GM12874 (cell line): ENCODE measurements around the gene CSGALNACT2.

ENCODE experiments used
- TF ChIP-seq, protein P1 (sequence below): IDR thresholded peaks from 2 replicates; pipeline ENCODE4 v1.5.1; 2011; ENCODE audit warnings: low read depth, mild to moderate bottlenecking, control low read depth, low read length, moderate library complexity; ENCODE audit not compliant: insufficient read depth

CSGALNACT2 gene

DNA sequence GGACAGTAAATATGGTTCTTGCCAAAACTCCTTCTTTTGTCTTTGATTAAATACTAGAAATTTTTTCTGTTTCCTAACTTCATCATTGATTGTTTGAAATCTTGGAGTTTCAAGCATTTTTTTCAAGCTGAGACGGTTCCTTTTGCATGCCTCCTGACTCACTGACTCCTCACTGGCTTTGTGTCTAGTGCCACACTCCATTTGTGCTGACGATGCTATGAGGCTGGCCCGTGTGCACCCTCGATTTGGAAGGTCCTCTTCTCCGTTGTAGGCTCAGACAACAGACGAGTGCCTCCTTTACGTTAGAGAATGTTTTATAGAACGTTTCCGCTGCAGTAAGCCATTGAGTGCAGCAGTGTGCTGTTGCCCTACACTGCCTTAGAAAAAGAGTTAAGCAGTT lies 10.8 kb upstream of the CSGALNACT2 start:
- TF ChIP-seq, protein P1, sequence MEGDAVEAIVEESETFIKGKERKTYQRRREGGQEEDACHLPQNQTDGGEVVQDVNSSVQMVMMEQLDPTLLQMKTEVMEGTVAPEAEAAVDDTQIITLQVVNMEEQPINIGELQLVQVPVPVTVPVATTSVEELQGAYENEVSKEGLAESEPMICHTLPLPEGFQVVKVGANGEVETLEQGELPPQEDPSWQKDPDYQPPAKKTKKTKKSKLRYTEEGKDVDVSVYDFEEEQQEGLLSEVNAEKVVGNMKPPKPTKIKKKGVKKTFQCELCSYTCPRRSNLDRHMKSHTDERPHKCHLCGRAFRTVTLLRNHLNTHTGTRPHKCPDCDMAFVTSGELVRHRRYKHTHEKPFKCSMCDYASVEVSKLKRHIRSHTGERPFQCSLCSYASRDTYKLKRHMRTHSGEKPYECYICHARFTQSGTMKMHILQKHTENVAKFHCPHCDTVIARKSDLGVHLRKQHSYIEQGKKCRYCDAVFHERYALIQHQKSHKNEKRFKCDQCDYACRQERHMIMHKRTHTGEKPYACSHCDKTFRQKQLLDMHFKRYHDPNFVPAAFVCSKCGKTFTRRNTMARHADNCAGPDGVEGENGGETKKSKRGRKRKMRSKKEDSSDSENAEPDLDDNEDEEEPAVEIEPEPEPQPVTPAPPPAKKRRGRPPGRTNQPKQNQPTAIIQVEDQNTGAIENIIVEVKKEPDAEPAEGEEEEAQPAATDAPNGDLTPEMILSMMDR: no peak

DNA sequence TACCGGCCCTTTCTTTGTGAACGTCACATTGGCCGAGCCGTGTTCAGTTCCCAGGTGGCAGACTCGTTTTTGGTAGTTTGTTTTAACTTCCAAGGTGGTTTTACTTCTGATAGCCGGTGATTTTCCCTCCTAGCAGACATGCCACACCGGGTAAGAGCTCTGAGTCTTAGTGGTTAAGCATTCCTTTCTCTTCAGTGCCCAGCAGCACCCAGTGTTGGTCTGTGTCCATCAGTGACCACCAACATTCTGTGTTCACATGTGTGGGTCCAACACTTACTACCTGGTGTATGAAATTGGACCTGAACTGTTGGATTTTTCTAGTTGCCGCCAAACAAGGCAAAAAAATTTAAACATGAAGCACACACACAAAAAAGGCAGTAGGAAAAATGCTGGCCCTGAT lies 9.9 kb upstream of the CSGALNACT2 start:
- TF ChIP-seq, protein P1: no peak

DNA sequence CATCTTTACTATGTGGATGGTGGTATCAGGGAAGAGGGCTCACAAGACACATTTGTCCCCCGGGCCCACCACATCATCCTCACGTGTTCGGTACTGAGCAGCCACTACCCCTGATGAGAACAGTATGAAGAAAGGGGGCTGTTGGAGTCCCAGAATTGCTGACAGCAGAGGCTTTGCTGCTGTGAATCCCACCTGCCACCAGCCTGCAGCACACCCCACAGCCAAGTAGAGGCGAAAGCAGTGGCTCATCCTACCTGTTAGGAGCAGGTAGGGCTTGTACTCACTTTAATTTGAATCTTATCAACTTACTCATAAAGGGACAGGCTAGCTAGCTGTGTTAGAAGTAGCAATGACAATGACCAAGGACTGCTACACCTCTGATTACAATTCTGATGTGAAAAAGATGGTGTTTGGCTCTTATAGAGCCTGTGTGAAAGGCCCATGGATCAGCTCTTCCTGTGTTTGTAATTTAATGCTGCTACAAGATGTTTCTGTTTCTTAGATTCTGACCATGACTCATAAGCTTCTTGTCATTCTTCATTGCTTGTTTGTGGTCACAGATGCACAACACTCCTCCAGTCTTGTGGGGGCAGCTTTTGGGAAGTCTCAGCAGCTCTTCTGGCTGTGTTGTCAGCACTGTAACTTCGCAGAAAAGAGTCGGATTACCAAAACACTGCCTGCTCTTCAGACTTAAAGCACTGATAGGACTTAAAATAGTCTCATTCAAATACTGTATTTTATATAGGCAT lies 9.1 kb upstream of the CSGALNACT2 start:
- TF ChIP-seq, protein P1: no peak

DNA sequence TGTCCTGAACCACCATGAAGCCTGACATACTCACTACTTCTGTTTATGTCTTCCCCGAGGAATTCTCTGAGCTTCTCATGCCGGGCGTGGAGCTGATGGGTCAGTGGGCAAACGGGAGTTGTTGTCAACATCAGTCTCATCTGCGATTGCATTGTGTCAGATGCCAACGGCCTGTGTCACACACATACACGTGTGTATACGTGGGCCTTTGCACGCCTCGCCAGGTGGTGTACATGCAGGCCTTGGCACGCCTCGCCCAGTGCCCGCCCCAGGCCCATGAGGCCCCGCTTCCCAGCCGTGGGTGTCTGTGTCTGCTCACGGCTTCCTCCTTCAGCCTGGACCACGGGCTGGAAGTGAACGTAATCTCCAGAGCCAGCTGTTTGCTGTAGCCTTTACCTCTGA lies 7.5 kb upstream of the CSGALNACT2 start:
- TF ChIP-seq, protein P1: no peak

DNA sequence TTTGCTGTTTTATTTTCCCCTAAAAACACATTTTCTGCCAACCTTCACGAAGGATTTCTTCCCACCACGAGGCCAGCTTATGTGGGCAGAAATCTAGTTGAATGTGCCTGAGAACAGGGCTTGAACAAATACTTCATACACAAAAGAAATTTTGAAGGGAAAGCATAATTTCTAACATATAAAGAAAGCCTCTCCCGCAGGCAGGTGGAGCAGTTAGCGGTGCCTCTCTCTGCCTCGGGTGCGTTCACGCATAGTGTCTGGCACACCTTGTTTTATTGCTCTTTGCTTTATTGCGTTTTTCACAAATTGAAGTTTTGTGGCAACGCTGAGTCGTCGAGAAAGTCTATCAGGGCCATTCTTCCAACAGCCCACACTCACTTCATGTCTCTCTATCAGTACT lies 7.0 kb upstream of the CSGALNACT2 start:
- TF ChIP-seq, protein P1: no peak

DNA sequence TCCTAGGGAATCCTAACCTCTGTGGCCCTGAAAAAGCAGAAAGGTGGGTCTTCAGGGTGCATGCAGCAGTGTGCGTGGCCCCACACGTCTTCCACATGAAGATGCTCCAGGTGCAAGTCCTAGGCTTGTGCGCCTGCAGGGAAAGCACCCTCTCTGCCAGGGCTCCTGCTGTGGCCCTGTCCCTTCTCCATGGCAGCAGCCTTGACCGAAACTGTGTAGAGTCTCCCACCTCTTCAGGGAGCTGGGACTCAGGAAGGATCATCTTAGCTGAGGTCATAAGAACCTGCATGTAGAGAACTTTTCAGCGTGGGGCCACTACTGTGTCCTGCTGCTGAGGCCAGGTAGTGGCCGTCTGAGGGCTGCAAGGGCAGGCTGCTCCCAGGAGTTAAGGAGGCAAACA lies 6.3 kb upstream of the CSGALNACT2 start:
- TF ChIP-seq, protein P1: no peak

DNA sequence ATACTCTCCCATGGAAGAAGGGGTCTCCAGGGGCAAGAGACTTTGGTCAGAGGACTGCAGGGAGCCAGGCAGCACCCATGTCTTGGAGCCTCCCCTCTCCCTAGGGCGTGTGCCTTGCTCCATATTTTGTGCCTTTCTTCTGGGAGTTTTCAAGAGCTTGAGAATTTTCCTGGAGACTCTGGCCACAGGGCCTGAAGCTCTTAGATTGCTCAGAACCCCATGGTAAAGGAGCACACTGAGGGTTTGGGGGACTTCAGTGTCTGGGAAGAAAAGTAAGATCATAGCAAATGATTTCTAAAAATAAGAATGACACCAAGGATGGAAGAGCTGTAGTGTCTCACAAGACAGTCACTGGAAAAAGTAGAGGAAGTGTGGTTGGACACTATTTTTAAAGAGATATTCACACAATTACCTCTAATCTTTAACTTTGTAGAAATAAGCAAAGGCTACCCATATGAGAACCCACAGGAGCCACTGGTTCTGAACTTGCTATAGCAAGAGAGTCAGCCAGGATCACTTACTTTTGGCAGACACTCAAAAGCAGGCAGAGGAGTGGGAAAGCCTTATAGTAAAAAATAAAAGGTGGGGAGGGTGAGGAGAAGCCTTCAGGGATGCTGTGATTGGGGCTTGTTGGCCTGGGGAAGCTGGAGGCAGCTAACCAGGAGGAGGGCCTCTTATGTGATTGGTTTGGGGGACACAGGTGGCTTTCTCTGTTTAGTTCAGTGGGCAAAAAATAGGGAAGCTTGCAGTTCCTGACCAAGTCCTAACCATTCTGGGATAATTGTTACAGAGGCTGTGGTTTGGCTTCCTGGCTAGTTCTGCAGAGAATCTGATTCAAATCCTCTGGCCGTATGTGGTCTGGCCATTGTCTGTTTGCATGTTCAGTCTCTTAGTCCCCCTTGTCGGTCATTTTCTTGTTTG lies 5.1 kb upstream of the CSGALNACT2 start:
- TF ChIP-seq, protein P1: no peak
